ENCODE data around the gene CD28.

Gene CD28

DNA sequence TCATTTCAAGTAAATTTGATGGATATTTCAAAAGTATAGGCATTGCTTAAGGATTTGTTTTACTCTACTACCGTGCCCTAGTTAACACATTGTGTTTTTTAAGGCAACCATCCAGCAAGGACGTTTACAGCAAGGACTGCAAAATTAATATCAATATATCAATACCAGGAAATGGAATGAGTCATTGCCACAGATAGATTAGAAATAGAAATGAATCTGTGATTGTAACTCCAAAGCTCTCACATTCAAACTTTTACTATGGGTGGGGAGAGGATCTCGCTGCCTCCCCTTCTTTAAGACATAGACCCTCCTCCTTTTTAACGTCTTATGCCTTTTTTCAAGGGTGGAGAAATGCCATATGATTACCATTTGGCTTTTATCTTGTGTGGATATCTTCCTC, 3.8 kb downstream of the CD28 start:
- DNase-seq (ENCODE audit: low read depth): no peak
- TF ChIP-seq, protein P1, sequence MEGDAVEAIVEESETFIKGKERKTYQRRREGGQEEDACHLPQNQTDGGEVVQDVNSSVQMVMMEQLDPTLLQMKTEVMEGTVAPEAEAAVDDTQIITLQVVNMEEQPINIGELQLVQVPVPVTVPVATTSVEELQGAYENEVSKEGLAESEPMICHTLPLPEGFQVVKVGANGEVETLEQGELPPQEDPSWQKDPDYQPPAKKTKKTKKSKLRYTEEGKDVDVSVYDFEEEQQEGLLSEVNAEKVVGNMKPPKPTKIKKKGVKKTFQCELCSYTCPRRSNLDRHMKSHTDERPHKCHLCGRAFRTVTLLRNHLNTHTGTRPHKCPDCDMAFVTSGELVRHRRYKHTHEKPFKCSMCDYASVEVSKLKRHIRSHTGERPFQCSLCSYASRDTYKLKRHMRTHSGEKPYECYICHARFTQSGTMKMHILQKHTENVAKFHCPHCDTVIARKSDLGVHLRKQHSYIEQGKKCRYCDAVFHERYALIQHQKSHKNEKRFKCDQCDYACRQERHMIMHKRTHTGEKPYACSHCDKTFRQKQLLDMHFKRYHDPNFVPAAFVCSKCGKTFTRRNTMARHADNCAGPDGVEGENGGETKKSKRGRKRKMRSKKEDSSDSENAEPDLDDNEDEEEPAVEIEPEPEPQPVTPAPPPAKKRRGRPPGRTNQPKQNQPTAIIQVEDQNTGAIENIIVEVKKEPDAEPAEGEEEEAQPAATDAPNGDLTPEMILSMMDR (IDR thresholded peaks at IDR 0.05; ENCODE audit: low read depth, low read length, missing control alignments): no peak
- no peak overlapping the region for H3K4me3 ChIP-seq (ENCODE audit: low read depth, low read length)
- in situ Hi-C loops (cut with HindIII; ENCODE audit: low sequenced_read_pairs): no loop called here

DNA sequence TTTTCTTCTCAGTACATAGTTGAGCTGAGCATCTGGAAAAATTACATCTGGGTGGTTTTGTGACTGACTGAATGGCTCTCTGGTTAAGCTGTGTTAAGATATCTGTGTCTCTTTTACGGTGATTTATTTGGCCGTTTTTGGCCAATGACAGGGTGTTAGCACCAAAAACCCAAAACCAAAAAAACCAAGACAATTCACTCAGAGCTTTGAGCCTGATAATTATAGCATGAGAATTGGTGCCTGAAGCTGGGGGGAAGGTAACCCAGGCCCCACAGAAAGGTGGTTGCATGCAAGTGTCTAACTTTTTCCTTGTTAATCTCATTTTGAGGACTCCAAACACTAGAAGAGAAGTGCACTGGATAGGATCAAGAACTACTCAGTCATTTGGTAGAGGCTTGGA, 4.5 kb downstream of the CD28 start:
- DNase-seq (ENCODE audit: low read depth): no peak
- no peak overlapping the region for H3K4me3 ChIP-seq (ENCODE audit: low read depth, low read length)
- in situ Hi-C loops (cut with HindIII; ENCODE audit: low sequenced_read_pairs): no loop called here
- TF ChIP-seq, protein P1 (IDR thresholded peaks at IDR 0.05; ENCODE audit: low read depth, low read length, missing control alignments): no peak

DNA sequence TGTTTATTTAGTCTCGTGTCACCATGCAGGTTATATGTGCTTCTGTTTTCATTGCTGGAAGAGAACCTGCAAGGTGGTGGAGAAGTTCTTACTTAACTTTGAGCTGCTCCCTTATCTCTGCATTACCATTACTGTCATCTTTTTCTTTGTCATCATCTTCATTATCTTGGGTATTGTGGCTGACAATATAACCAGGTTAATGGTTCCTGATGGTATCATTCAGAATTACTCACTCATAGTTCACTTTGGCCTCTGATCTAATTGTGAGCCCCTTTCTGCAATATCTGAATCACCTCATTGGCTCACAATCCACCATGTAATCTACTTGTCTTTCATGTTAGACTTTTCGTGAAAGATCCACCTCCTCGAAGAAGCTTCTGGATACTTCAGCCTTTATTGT, 5.0 kb downstream of the CD28 start:
- TF ChIP-seq, protein P1 (IDR thresholded peaks at IDR 0.05; ENCODE audit: low read depth, low read length, missing control alignments): no peak
- H3K4me3 ChIP-seq (ENCODE audit: low read depth, low read length): no peak overlapping the region
- DNase-seq (ENCODE audit: low read depth): no peak
- in situ Hi-C loops (cut with HindIII; ENCODE audit: low sequenced_read_pairs): no loop called here

DNA sequence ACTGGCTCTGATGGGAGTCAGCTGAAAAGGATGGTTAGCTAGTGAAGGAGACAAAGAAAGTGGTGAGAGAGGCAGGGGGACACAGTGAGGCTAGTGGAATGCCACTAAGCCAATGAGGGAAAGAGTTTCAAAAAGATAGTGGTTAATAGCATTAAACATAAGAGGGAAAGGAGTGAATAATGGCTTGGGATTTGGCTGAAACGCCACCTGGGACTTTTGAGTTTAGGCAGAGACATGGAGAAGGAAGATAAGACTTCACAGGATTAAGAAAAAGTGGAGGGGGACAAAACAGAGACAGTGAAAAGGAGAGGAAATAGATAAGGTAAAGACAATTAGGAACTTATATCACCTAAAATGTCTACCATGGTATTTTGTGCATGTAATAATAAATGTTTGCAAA, 6.9 kb downstream of the CD28 start:
- in situ Hi-C loops (cut with HindIII; ENCODE audit: low sequenced_read_pairs): no loop called here
- TF ChIP-seq, protein P1 (IDR thresholded peaks at IDR 0.05; ENCODE audit: low read depth, low read length, missing control alignments): no peak
- no peak for DNase-seq (ENCODE audit: low read depth)
- H3K4me3 ChIP-seq (ENCODE audit: low read depth, low read length): no peak overlapping the region

DNA sequence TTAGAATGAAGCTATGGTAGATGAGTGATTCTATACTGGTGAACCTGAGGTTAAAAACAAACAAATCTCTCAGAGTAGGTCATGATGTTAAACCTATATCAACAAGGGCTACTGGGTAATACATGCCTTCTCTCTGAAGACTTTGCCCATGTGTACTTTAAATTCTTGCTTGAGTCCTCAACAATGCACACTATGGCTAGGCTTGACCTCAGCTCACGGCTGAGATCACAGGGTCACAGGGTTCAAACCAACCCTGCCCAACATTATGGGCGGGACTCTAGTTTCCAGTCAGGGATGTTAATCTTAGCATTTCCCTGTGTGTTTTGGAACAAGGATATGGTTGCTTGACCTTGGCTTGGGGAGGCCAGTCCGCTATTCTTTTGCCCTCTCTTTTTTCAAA, 7.7 kb downstream of the CD28 start:
- TF ChIP-seq, protein P1 (IDR thresholded peaks at IDR 0.05; ENCODE audit: low read depth, low read length, missing control alignments): no peak
- DNase-seq (ENCODE audit: low read depth): no peak
- no peak overlapping the region for H3K4me3 ChIP-seq (ENCODE audit: low read depth, low read length)
- in situ Hi-C loops (cut with HindIII; ENCODE audit: low sequenced_read_pairs): no loop called here

DNA sequence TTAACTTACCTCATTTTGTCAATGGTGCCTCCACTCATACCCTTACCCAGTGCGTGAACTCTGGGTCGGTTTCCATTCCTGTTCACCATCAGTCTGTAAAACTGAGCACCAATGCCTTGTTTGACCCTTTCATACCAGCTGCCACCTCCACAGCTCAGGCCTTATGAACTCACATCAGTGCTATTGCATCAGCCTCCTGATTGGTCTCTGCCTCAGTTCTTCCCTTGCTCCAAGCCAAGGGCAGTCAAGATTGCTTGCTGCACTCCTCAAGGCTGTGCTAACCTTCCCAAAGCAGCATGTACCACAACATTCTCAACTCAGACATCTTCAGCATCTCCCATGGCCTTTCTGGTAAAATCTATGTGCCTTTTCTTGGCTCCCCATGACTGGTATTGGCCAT, 9.3 kb downstream of the CD28 start:
- no peak overlapping the region for H3K4me3 ChIP-seq (ENCODE audit: low read depth, low read length)
- in situ Hi-C loops (cut with HindIII; ENCODE audit: low sequenced_read_pairs): no loop called here
- TF ChIP-seq, protein P1 (IDR thresholded peaks at IDR 0.05; ENCODE audit: low read depth, low read length, missing control alignments): no peak
- DNase-seq (ENCODE audit: low read depth): no peak

DNA sequence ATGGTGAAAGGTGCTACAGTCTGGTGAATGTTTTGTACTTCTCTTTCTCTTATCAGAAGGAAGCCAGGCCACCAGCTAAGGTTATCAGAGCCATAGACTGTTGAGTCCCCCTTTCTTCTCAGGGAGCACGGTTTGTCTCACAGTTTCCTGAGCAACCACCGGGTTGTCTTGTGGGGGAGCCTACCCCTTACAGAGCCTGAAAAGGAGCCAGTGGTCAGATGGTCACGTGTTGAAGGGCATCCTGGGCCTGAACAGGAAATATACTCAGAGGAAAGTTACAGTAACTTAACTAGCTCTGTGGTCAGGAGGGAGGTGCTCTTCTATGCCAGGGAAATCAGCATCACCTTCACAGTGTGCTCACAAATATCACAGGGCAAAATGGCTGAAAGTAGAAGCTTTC, 11.6 kb downstream of the CD28 start:
- no peak overlapping the region for H3K4me3 ChIP-seq (ENCODE audit: low read depth, low read length)
- in situ Hi-C loops (cut with HindIII; ENCODE audit: low sequenced_read_pairs): no loop called here
- TF ChIP-seq, protein P1 (IDR thresholded peaks at IDR 0.05; ENCODE audit: low read depth, low read length, missing control alignments): no peak
- DNase-seq (ENCODE audit: low read depth): no peak

Measured in astrocyte of the cerebellum (primary cell).